HG03469 (cell line): ENCODE data around the gene NMNAT1.
"Not testable (repeated sequence)": the region's sequence is repeated elsewhere in the genome, so short reads cannot be mapped to it uniquely, and the experiment has no call there.

Experiments
- ATAC-seq: cut with Tn5 transposase; IDR thresholded peaks from one replicate; pipeline ENCODE4 v1.9.1; 2021; ENCODE audit warnings: mild to moderate bottlenecking, moderate library complexity, moderate number of reproducible peaks; ENCODE audit not compliant: unreplicated experiment

Gene NMNAT1

DNA sequence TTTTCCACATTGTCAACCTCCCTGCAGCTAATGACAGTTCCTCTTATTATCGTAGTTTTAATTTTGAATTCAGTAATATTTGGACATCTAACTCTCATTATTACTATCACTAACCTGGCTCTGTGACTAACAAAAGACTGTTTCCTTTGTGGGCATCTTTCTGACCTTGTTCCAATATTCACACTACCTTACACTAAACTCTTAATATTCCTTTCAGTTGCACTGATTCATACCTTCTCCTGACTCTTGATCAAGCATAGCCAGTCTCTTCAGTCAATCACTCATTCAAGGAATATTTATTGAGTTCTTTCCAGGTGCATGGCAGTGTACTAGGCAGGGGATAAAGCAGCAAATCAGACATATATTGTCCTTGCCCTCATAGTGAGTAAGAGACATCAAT lies 25.4 kb upstream of the NMNAT1 start:
- no peak for ATAC-seq

DNA sequence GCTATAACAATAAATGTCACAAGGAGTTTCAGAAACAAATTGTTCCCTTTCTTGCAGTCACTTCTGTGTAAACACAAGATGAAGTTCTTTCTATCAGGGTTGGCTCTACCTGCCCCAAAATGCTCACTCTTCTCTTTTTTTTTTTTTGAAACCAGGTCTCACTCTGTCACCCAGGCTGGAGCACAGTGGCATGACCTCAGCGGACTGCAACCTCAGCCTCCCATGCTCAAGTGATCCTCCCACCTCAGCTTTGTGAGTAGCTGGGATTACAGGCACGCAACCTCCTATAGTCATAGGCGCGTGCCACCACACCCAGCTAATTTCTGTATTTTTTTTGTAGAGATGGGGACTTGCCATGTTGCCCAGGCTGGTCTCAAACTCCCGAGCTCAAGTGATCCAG lies 22.7 kb upstream of the NMNAT1 start:
- no peak for ATAC-seq

DNA sequence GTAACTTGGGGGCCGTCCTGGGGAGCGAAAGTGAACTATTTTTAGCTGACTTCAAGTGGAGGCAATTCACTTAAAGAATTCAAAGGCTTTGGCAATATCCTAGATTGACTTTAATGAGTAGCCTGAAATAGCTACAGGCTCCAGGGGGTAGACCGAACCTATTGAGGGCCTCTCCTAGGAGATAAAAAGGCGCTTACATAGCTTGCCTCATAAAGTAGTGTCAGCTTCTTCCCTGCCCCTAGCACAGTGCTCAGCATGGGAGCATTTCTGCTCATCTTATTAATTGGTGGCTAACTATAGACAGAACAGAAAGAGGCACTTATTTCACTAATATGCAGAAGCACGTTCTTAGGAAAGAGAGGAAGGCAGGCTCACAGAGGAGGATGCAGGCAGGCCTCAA lies 20.9 kb upstream of the NMNAT1 start:
- ATAC-seq = no peak

- no peak for ATAC-seq
These were observed 16.0 kb upstream of the NMNAT1 start for GRCh38 chr1:9927259-9927658.

DNA sequence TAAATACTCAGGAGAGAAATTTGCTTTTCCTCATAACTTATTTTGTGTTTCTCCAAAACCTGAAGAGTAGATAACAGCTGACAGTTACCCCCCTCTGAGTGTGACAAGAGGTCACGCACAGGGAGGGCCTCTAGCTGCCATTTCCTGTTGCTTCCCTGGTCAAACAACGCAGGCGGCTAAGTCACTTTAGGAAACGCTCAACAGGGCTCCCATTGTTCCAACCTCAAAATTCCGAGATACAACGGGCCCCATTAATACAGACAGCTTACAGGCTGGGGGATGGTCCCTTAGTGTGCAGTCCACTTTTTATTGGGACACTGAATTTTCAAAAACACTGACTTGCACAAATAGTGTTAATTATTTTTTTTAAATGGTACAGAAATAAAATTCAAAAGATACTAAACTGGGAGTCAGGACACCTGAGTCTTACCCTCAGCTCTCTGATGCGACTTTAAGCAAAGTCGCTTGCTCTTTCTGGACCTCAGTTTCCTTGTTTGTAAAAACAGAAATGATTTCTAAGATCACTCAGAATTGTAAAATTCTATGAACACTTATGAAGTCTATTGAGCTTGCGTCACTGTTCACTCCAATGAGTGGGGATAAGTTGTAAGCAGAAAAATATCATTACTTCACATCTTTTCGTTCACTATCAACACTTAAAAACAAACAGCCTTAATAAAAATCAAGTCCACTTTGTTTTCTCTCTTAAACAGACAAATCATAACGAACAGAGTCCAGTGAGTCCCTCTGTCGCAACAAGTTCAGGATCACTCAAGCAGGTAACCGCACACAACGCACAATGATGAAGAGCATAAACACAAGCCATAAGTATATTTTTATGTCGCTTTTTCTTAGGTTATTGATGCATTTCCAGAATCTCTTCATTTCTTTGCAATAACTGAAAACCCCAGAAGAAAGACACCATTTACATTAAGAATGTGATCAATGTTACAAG lies 13.6 kb upstream of the NMNAT1 start:
- ATAC-seq = no peak

- ATAC-seq = peak; percentile 60
These were observed 806 bp upstream of the NMNAT1 start for GRCh38 chr1:9942399-9942938.

DNA sequence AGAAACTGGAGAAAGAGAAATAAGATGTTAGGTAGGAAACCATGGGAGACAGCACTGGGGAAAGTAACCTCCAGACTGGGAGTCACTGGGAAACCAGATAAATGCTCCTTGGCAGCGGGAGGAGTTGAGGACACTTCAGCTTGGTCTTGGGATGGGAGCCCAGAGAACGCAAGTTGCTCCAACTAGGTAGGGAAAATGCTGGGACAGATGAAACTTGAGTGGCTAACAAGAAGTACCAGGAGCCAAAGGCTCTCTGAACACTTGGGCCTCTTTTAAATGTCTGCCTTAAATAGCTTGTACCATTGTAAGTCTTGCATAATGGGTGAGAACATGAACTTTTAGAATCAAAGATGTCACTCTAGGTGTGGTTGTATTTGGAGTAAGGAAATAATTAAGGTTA lies 3.0 kb downstream of the NMNAT1 start:
- ATAC-seq = no peak

DNA sequence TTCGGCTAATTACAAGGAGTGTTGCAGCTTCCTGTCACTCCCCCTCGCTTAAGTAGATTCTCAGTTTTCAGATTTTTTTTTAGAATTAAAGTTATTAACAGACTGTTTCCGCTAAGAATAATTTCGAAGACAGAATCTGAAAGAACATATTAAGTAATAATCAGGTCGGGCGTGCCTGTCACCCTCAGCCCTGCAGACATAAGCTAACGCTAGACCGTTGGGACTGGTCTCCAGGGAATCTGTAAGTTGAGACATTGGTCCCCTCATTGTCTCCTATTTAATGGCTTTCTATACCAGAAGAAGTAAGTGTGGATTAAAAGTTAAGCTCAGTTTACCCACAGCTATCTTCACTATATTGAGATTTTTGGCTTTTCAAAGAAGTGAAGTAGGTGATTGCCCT lies 14.5 kb downstream of the NMNAT1 start:
- ATAC-seq = no peak

DNA sequence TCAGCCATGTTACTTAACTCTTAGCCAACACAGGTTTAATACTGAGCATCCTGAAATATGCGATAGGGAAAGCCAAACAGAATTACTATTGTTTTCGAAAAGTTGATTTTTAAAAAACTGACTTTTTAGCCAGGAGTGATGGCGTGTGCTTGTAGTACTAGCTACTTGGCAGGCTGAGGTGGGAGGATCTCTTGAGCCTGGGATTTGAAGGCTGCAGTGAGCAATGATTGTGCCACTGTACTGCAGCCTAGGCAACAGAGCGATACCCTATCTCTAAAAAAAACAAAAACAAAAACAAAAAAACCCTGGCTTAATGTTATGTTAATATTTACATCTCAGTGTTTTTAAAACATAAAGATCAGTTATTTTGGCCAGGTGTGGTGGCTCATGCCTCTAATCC lies 16.7 kb downstream of the NMNAT1 start:
- ATAC-seq = no peak

DNA sequence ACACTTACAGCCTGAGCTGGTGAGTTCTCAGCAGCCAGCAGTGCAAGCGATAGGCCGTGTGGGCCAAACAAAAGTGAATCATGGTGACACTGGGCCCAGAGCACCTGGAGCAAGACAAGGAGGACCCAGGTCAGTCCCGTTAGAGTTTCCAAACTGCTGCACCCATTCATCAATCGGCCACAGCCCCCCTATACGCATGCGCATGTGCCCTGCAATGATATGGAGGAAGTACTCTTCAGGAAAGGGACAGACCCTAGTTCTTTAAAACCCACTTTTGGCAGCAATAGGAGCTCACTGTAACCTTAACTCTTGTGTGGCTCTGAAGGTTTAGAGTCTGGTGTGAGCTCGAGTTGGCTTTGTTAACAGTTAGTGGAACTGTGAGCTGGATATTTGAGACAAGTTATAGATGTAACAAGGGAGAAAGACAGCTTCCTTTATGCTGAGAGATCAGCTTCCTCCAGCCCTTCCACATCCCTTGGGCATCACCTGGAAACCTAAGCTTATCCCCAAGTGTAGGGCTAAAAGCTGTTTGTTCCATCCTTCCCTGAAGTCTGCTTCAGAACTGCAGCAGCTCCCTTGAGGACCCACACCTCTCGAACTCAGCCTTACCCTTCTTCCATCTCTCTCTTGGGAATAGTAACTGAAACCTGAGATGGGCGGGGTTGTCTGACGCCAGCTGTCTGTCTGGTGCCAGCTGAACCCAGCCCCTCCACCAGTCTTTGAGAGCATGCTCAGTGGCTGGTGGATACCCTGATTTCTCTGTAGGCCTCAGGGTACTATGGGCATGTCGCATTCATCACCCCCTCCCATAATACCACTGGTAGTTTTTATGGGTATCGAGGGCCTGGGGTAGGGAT lies 17.7 kb downstream of the NMNAT1 start:
- ATAC-seq = no peak

DNA sequence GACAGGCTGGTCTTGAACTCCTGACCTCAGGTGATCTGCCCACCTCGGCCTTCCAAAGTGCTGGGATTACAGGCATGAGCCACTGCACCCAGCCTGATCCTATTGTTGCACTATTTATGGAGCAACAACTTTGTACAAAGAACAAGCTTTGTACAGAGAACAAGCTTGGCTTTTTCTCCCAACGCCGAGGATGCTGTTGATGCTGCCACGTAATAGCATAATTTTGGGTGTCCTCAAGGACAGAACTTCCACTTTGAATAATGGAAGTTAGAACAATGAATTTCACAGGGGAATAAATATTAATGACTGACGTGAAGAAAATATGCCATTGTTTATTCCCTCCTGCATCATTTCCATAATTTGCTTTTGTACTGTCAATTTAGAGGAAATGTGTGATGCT lies 41.0 kb downstream of the NMNAT1 start:
- ATAC-seq = no peak

GRCh38 chr1:9985001-9985400 lies 41.7 kb downstream of the NMNAT1 start:
- ATAC-seq = no peak

DNA sequence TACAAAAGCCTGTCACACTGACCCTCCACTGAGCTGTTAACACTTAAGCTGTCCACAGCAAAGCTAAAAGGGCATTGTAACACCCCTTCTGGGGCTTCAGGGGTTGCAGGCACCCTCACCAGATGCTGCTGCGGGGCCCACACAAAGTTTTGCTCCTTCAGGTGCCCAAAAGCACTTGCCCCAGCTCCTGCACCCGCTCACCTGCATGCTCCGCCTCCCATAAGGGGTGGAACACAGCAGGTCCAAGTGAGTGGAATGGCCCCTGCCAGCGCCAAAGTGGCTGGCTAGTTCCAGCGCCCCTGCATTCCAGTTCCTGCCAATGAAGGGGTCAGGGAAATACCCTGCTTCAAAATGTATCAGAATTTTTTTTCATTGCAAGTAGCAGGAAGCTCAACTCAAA lies 46.5 kb downstream of the NMNAT1 start:
- ATAC-seq = no peak

DNA sequence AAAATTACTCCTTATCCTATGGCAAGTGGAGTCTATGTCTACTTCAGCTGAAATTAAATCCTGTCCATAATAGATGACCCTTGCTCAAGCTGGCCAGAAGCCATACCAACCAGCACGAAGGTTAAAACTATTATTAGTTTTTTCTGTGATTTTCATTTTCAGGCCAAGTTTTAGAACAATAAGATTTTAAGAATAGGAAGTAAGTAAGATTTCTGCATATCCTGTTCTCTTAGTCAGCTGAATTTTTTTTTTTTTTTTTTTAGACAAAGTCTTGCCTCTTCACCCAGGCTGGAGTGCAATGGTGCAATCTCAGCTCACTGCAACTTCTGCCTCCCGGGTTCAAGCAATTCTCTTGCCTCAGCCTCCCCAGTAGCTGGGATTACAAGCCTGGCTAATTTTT lies 47.7 kb downstream of the NMNAT1 start:
- no peak for ATAC-seq

DNA sequence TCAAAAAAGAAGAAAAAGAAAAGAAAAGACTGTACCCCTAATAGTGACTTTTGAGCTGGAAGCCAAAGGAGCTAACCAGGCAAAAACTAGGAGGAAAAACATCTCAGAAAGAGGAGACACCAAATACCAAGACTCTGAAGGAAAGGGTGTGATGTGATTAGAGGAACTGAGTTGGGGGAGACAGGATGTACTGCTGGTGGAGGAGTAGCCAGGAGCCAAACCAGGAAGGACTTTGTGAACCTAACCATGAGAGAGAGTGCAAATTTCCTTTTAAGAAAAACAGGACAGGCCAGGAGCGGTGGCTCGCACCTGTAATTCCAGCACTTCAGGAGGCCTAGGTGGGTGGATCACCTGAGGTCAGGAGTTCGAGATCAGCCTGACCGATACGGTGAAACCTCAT lies 49.6 kb downstream of the NMNAT1 start:
- ATAC-seq = no peak

GRCh38 chr1:9993561-9994075 lies 50.3 kb downstream of the NMNAT1 start:
- ATAC-seq = no peak

GRCh38 chr1:9996624-9997582 lies 53.6 kb downstream of the NMNAT1 start, which contains the start of gene RBP7:
TSS of gene RBP7 (plus strand) at chr1:9997228. CDS start at chr1:9997259, 31 bp downstream.
- no peak for ATAC-seq

DNA sequence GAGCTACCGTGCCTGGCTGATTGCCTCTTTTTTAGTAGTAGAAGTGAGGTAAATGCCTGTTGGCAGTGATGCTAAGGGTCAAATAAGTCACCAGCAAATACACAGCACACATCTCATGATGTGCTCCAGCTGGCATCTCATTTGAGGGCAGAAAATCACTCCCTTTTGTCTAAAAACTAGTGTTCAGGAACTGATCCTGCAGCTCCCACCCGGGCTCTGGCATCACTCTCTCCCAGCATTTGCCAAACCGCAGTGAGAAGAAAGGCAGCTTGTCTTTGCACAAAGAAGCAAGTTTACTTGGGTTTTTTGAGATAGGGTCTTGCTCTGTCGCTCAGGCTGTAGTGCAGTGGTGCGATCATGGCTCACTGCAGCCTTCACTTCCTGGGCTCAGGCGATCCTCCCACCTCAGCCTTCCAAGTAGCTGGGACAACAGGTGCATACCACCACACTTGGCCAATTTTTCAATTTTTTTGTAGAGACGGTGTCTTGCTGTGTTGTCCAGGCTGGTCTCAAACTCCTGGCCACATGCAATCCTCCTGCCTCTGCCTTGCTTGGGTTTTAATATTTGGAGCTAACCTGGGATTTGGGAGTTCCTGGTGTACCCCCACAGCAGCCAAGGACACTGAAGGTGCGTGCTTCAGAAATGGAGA lies 57.9 kb downstream of the NMNAT1 start:
- ATAC-seq = no peak

DNA sequence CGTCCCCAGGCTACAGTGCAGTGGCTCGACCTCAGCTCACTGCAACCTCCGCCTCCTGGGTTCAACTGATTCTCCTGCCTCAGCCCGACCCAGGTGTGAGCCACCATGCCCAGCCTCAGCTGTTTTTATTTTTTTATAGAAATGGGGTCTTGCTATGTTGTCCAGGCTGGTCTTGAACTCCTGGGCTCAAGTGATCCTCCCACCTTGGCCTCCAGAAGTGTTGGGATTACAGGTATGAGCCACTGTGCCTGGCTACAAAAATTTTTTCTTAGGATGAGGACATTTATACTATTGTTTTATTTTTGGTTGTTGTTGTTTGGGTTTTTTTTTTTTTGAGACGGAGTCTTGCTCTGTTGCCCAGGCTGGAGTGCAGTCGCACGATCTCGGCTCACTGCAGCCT lies 62.0 kb downstream of the NMNAT1 start:
- ATAC-seq = not testable (repeated sequence)

DNA sequence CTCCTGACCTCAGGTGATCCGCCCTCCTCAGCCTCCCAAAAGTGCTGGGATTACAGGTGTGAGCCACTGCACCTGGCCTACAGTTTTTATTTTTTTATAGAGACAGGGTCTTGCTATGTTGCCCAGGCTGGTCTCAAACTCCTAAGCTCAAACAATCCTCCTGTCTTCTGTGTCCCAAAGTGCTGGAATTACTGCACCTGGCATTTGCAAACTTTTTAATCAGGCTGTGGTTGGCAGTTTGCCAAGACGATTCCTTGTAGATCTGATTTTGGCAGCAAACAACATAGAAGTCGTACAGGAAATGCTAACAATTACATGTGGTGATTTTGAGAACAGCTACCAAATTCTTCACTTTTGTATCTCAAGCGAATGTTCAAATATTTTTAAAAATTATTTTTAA lies 63.9 kb downstream of the NMNAT1 start:
- ATAC-seq = no peak
